Skeletal muscle tissue (tissue), 5 donors: Measurements from ENCODE around the gene TPST1. TPM values are rescaled to one million over a fixed set of nuclear protein-coding genes. Genes with fewer than 3 reads are reported as not detected.

Experiments
- H3K27ac ChIP-seq: one replicate; pipeline ENCODE4 v1.7.0; 2013; ENCODE audit warnings: mild to moderate bottlenecking, low read depth, low read length, inconsistent platforms
- H3K27me3 ChIP-seq, 3 donors: one replicate each; pipeline ENCODE4 v1.7.0; 2013; ENCODE audit warnings: low read length in 3 of 3; ENCODE audit not compliant: control insufficient read depth in 3 of 3, insufficient read depth in 3 of 3
- H3K36me3 ChIP-seq, 3 donors: one replicate each; pipeline ENCODE4 v1.7.0; 2013; ENCODE audit warnings: low read length in 3 of 3; ENCODE audit not compliant: control insufficient read depth in 3 of 3, insufficient read depth in 3 of 3
- H3K4me1 ChIP-seq, 3 donors: one replicate each; pipeline ENCODE4 v1.7.0; 2013; ENCODE audit warnings: low read length in 3 of 3, mild to moderate bottlenecking in 3 of 3; ENCODE audit not compliant: control insufficient read depth in 3 of 3, insufficient read depth in 3 of 3
- H3K4me3 ChIP-seq, 3 donors: one replicate each; pipeline ENCODE4 v1.7.0; 2013; ENCODE audit warnings: low read length in 3 of 3
- H3K9ac ChIP-seq, 3 donors: one replicate each; pipeline ENCODE4 v1.7.0; 2013; ENCODE audit warnings: low read length in 3 of 3, mild to moderate bottlenecking in 3 of 3, moderate library complexity in 2 of 3, low read depth in 1 of 3
- H3K9me3 ChIP-seq, 3 donors: one replicate each; pipeline ENCODE4 v1.7.0; 2013; ENCODE audit warnings: low read length in 3 of 3; ENCODE audit not compliant: control insufficient read depth in 3 of 3
- small RNA-seq: library from RNA; depleted of rRNA; stranded (forward); fragments of <200 nt; gene quantifications from one replicate; pipeline ENCODE3, GENCODE V24; 2014
- total RNA-seq: library from RNA; depleted of rRNA; stranded (reverse); fragments of >200 nt; gene quantifications from one replicate; pipeline ENCODE4 v1.2.3, GENCODE V29; 2014
- donor health status: Osteomylitis.

TPST1 gene
- total RNA-seq, 1 donor from 2014 or later = 39.7 TPM

- Histone ChIP-seq H3K4me3 (no peak overlapping the region), H3K9me3 (no peaks in the 10 kb centered on the region), H3K36me3 (peaks cover 11 to 18% (median 14%) of the 10 kb centered on the region in 3 donors), H3K27me3 (no peaks in the 10 kb centered on the region), H3K9ac (no peak overlapping the region), H3K27ac (no peak overlapping the region), H3K4me1 (no peaks in the 10 kb centered on the region)
Measured at GRCh38 chr7:66403564-66403963, 198.4 kb downstream of the TPST1 start.

- peaks cover 9 to 19% (median 13%) of the 10 kb centered on the region in 3 donors for H3K36me3 ChIP-seq
- H3K4me1 ChIP-seq = peaks cover 5 to 10% (median 5%) of the 10 kb centered on the region in 3 donors
- no peak overlapping the region for H3K9ac ChIP-seq
- H3K27me3 ChIP-seq = no peaks in the 10 kb centered on the region
- no peak overlapping the region for H3K4me3 ChIP-seq
- no peak overlapping the region for H3K27ac ChIP-seq
- H3K9me3 ChIP-seq = no peaks in the 10 kb centered on the region
Measured at GRCh38 chr7:66409493-66409892, 204.4 kb downstream of the TPST1 start.

Small RNA genes within 50 kb of the gene (small RNA-seq; reads per million reads assigned to genes)
- gene RNU6-313P = not detected

Other genes starting within 250 kb of the TPST1 start
- 32.9 TPM for gene GUSB, start 223.1 kb upstream of the TPST1 start, total RNA-seq
- gene ASL, start 129.5 kb upstream of the TPST1 start, total RNA-seq = 7.3 TPM
- gene CRCP, start 90.5 kb upstream of the TPST1 start, total RNA-seq = 26.6 TPM